Endodermal cell (in vitro differentiated cells): Measurements from ENCODE around the gene MMS19. TPM values are rescaled to one million over a fixed set of nuclear protein-coding genes. Genes with fewer than 3 reads are reported as not detected.

ENCODE experiments used
- DNase-seq: peaks from one replicate; pipeline ENCODE4 v3.0.0-alpha.2; 2017
- H3K27ac ChIP-seq: 2 replicates; pipeline ENCODE4 v1.5.1; 2013; ENCODE audit warnings: mild to moderate bottlenecking, low read depth, low read length, moderate library complexity
- H3K27me3 ChIP-seq: 2 replicates; pipeline ENCODE4 v1.6.1; 2013; ENCODE audit warnings: mild to moderate bottlenecking, low read length, moderate library complexity; ENCODE audit not compliant: insufficient read depth, control insufficient read depth, poor library complexity, severe bottlenecking
- H3K36me3 ChIP-seq: 2 replicates; pipeline ENCODE4 v1.7.0; 2013; ENCODE audit warnings: mild to moderate bottlenecking, low read length, moderate library complexity; ENCODE audit not compliant: control insufficient read depth, insufficient read depth
- H3K4me1 ChIP-seq: one replicate; pipeline ENCODE4 v1.7.0; 2013; ENCODE audit warnings: low read length; ENCODE audit not compliant: control insufficient read depth, insufficient read depth
- H3K4me3 ChIP-seq: 2 replicates; pipeline ENCODE4 v1.5.1; 2013; ENCODE audit warnings: mild to moderate bottlenecking, low read length, moderate library complexity
- H3K9ac ChIP-seq: 2 replicates; pipeline ENCODE4 v1.6.1; 2013; ENCODE audit warnings: mild to moderate bottlenecking, low read length, moderate library complexity; ENCODE audit not compliant: poor library complexity, severe bottlenecking; ENCODE audit errors: extremely low read depth
- H3K9me3 ChIP-seq: 2 replicates; pipeline ENCODE4 v1.6.1; 2013; ENCODE audit warnings: mild to moderate bottlenecking, low read length, moderate library complexity; ENCODE audit not compliant: control insufficient read depth
- H3K27ac Mint-ChIP-seq: 2 replicates; pipeline ENCODE4 v1.8.0; 2020; ENCODE audit warnings: mixed read lengths
- H3K27me3 Mint-ChIP-seq: 2 replicates; pipeline ENCODE4 v1.8.0; 2021; ENCODE audit warnings: mild to moderate bottlenecking, mixed read lengths; ENCODE audit not compliant: insufficient read depth
- H3K36me3 Mint-ChIP-seq: 2 replicates; pipeline ENCODE4 v1.8.0; 2020; ENCODE audit warnings: low read depth, mixed read lengths
- H3K4me1 Mint-ChIP-seq: 2 replicates; pipeline ENCODE4 v1.8.0; 2020; ENCODE audit warnings: mixed read lengths
- H3K4me3 Mint-ChIP-seq: 2 replicates; pipeline ENCODE4 v1.8.0; 2020; ENCODE audit warnings: mild to moderate bottlenecking, moderate library complexity, mixed read lengths
- H3K9me3 Mint-ChIP-seq: 2 replicates; pipeline ENCODE4 v1.8.0; 2020; ENCODE audit warnings: mild to moderate bottlenecking, mixed read lengths
- CTCF ChIP-seq: fragments of 200-600 bp; sonication (generic); conservative IDR thresholded peaks from 2 replicates; pipeline ENCODE4 v1.5.0; 2021; ENCODE audit warnings: antibody characterized with exemption, mild to moderate bottlenecking
- WGBS, 2 experiments: methylation state at CpG; one replicate each; pipeline versions ENCODE4 v1.1.5 to v1.1.7; 2013; ENCODE audit warnings: missing lambda C conversion rate in 2 of 2, mixed read lengths in 1 of 2; ENCODE audit not compliant: insufficient coverage in 1 of 2, insufficient read length in 1 of 2; 5-methylcytosine and 5-hydroxymethylcytosine counted together
- total RNA-seq, 2 donors: library from RNA; stranded (reverse); fragmentation: NEBNext Ultra II Directional in 1 of 2; extraction: Animal tissue kit (Norgen Biotek cat#: 25700) in 1 of 2; gene quantifications; 2 replicates in 1 of 2; 3 replicates in 1 of 2; pipeline ENCODE4 v1.2.1, GENCODE V29; 2021

Gene MMS19
- total RNA-seq, 2 donors from 2014 or later = 84.2 to 98.8 TPM

- no peak overlapping the region for H3K27ac ChIP-seq
- no peaks in the 10 kb centered on the region for H3K4me1 ChIP-seq
- Mint-ChIP-seq H3K36me3 (no peaks in the 10 kb centered on the region), H3K4me3 (no peak overlapping the region), H3K9me3 (peaks cover 7% of the 10 kb centered on the region), H3K27ac (no peak overlapping the region), H3K27me3 (no peaks in the 10 kb centered on the region), H3K4me1 (peaks cover 27% of the 10 kb centered on the region)
- WGBS, 2 experiments = 92 to 99% methylated on average over 6 of the region's 6 CpGs
- H3K27me3 ChIP-seq = no peaks in the 10 kb centered on the region
- H3K4me3 ChIP-seq = no peak overlapping the region
- H3K9ac ChIP-seq = no peak overlapping the region
- no peaks in the 10 kb centered on the region for H3K36me3 ChIP-seq
- no peaks in the 10 kb centered on the region for H3K9me3 ChIP-seq
- no peak for DNase-seq
- TF ChIP-seq CTCF = no peak
These were observed 23.8 kb upstream of the MMS19 start for GRCh38 chr10:97522071-97522470.

GRCh38 chr10:97520978-97521761 lies 22.9 kb upstream of the MMS19 start:
- Mint-ChIP-seq H3K9me3 (no peaks in the 10 kb centered on the region), H3K4me1 (peaks cover 28% of the 10 kb centered on the region), H3K27me3 (no peaks in the 10 kb centered on the region), H3K36me3 (no peaks in the 10 kb centered on the region), H3K27ac (peak overlapping the region; percentile 76), H3K4me3 (peak overlapping the region; percentile 25)
- peak; percentile 22 for TF ChIP-seq CTCF
- peak; percentile 83 for DNase-seq
- H3K36me3 ChIP-seq = no peaks in the 10 kb centered on the region
- no peak overlapping the region for H3K9ac ChIP-seq
- H3K4me1 ChIP-seq = no peaks in the 10 kb centered on the region
- H3K27ac ChIP-seq = no peak overlapping the region
- 74 to 77% methylated on average over 7 to 11 of the region's 11 CpGs for WGBS, 2 experiments
- no peaks in the 10 kb centered on the region for H3K27me3 ChIP-seq
- H3K9me3 ChIP-seq = no peaks in the 10 kb centered on the region
- H3K4me3 ChIP-seq = no peak overlapping the region

GRCh38 chr10:97520520-97520919 lies 22.3 kb upstream of the MMS19 start:
- H3K4me3 ChIP-seq = no peak overlapping the region
- Mint-ChIP-seq H3K4me1 (peaks cover 30% of the 10 kb centered on the region), H3K9me3 (no peaks in the 10 kb centered on the region), H3K36me3 (no peaks in the 10 kb centered on the region), H3K27ac (peak overlapping the region; percentile 76), H3K27me3 (no peaks in the 10 kb centered on the region), H3K4me3 (peak overlapping the region; percentile 25)
- no peaks in the 10 kb centered on the region for H3K36me3 ChIP-seq
- H3K4me1 ChIP-seq = no peaks in the 10 kb centered on the region
- no peaks in the 10 kb centered on the region for H3K27me3 ChIP-seq
- no peak for TF ChIP-seq CTCF
- DNase-seq = no peak
- no peak overlapping the region for H3K27ac ChIP-seq
- no peaks in the 10 kb centered on the region for H3K9me3 ChIP-seq
- 78 to 100% methylated on average over 1 to 5 of the region's 5 CpGs for WGBS, 2 experiments
- H3K9ac ChIP-seq = no peak overlapping the region
